SK-N-SH (cell line): ENCODE results near the gene EVL. TPM values are rescaled to one million over a fixed set of nuclear protein-coding genes. Genes with fewer than 3 reads are reported as not detected.
A peak's percentile ranks its signal among the peaks of the same experiment; 100 is the strongest.

Experiments
- CTCF ChIA-PET: fragments of 300-600, 350-600 bp; formaldehyde crosslinking; extraction: SDS; loops from one replicate; lab custom pipeline; 2021; lab: Yijun Ruan, JAX
- POLR2A ChIA-PET: fragments of 350-600 bp; sonication (Branson Sonifier 250); formaldehyde crosslinking; extraction: SDS; loops from one replicate; lab custom pipeline; 2020; ENCODE audit warnings: antibody characterized with exemption, inconsistent platforms; lab: Yijun Ruan, JAX
- DNase-seq: peaks from one replicate; pipeline ENCODE4 v3.0.0; 2012
- H2AFZ ChIP-seq: fragments of 200-600 bp; sonication (generic); 2 replicates; pipeline ENCODE4 v1.8.1; 2016; ENCODE audit warnings: antibody characterized with exemption, mild to moderate bottlenecking, low read depth
- H3F3A ChIP-seq: fragments of 200-600 bp; sonication (generic); replicated peaks from 2 replicates; pipeline ENCODE3; 2016; ENCODE audit warnings: antibody characterized with exemption, mild to moderate bottlenecking; ENCODE audit not compliant: insufficient read depth
- H3K27ac ChIP-seq, 2 experiments: fragments of 200-500 bp in 1 of 2; fragments of 200-600 bp in 1 of 2; sonication (Bioruptor generic) in 1 of 2; sonication (generic), shearing (Covaris generic) in 1 of 2; 2 replicates each; pipeline versions ENCODE4 v1.5.1 to v1.6.1; 2014 to 2016; ENCODE audit warnings: low read depth in 2 of 2, inconsistent platforms in 1 of 2, low read length in 1 of 2, mild to moderate bottlenecking in 1 of 2, mixed read lengths in 1 of 2
- H3K27me3 ChIP-seq: fragments of 200-600 bp; sonication (generic), shearing (Covaris generic); 2 replicates; pipeline ENCODE4 v1.6.1; 2016; ENCODE audit warnings: mixed run types; ENCODE audit not compliant: insufficient read depth
- H3K36me3 ChIP-seq, 2 experiments: fragments of 200-500 bp in 1 of 2; fragments of 200-600 bp in 1 of 2; sonication (Bioruptor generic) in 1 of 2; sonication (generic) in 1 of 2; replicated peaks in 1 of 2; 2 replicates each; pipeline versions ENCODE3 to v1.5.1; 2014 to 2016; ENCODE audit warnings: low read length in 1 of 2, mild to moderate bottlenecking in 1 of 2; ENCODE audit not compliant: insufficient read depth in 2 of 2, control insufficient read depth in 1 of 2
- H3K4me1 ChIP-seq, 2 experiments: fragments of 200-500 bp in 1 of 2; fragments of 200-600 bp in 1 of 2; sonication (Bioruptor generic) in 1 of 2; sonication (generic), shearing (Covaris generic) in 1 of 2; 2 replicates each; pipeline versions ENCODE4 v1.5.1 to v1.6.1; 2014 to 2016; ENCODE audit warnings: low read depth in 1 of 2, low read length in 1 of 2, mixed run types in 1 of 2; ENCODE audit not compliant: insufficient read depth in 2 of 2, control insufficient read depth in 1 of 2
- H3K4me2 ChIP-seq: fragments of 200-600 bp; sonication (generic), shearing (Covaris generic); 2 replicates; pipeline ENCODE4 v1.6.1; 2017; ENCODE audit warnings: mixed run types
- H3K4me3 ChIP-seq, 2 experiments: fragments of 200-500 bp in 1 of 2; fragments of 200-600 bp in 1 of 2; sonication (Bioruptor generic) in 1 of 2; sonication (generic), shearing (Covaris generic) in 1 of 2; 2 replicates each; pipeline versions ENCODE4 v1.5.1 to v1.8.1; 2014 to 2016; ENCODE audit warnings: low read depth in 2 of 2, inconsistent platforms in 1 of 2, low read length in 1 of 2, mild to moderate bottlenecking in 1 of 2, mixed read lengths in 1 of 2, moderate library complexity in 1 of 2
- H3K79me2 ChIP-seq: fragments of 200-600 bp; sonication (generic); 2 replicates; pipeline ENCODE4 v1.8.1; 2017; ENCODE audit warnings: mild to moderate bottlenecking; ENCODE audit not compliant: insufficient read depth
- H3K9ac ChIP-seq: fragments of 200-600 bp; sonication (generic); 2 replicates; pipeline ENCODE4 v1.6.1; 2017; ENCODE audit warnings: mixed run types
- H3K9me2 ChIP-seq: fragments of 200-600 bp; sonication (generic); 2 replicates; pipeline ENCODE4 v1.6.1; 2017; ENCODE audit warnings: mixed run types
- H3K9me3 ChIP-seq: fragments of 200-600 bp; sonication (generic); 2 replicates; pipeline ENCODE4 v1.6.1; 2017; ENCODE audit warnings: mixed run types, mild to moderate bottlenecking, moderate library complexity
- H4K20me1 ChIP-seq: fragments of 200-600 bp; sonication (generic); 2 replicates; pipeline ENCODE4 v1.6.1; 2017; ENCODE audit warnings: mild to moderate bottlenecking, mixed run types; ENCODE audit not compliant: insufficient read depth
- CHD2 ChIP-seq: fragments of 150-350 bp; IDR thresholded peaks from 2 replicates; pipeline ENCODE4 v1.6.1; 2018; ENCODE audit warnings: low read length; ENCODE audit not compliant: partially characterized antibody
- CTCF ChIP-seq: fragments of 200-600 bp; sonication (generic); IDR thresholded peaks from 2 replicates; pipeline ENCODE4 v1.6.1; 2017; ENCODE audit warnings: antibody characterized with exemption, mild to moderate bottlenecking, moderate library complexity
- EP300 ChIP-seq, 2 experiments: IDR thresholded peaks; 2 replicates each; pipeline versions ENCODE4 v1.4.0 to v1.6.1; 2012; ENCODE audit warnings: borderline replicate concordance in 1 of 2, low read depth in 1 of 2, low read length in 1 of 2
- EZH2phosphoT487 ChIP-seq: fragments of 200-600 bp; sonication (generic); IDR thresholded peaks from 2 replicates; pipeline ENCODE4 v1.6.1; 2017; ENCODE audit warnings: low read depth, mixed run types, mild to moderate bottlenecking, antibody characterized with exemption, moderate library complexity, borderline replicate concordance
- IRF3 ChIP-seq: fragments of 150-350 bp; IDR thresholded peaks from 2 replicates; pipeline ENCODE4 v1.6.1; 2016; ENCODE audit warnings: mild to moderate bottlenecking, low read depth, low read length
- NFIC ChIP-seq: IDR thresholded peaks from 2 replicates; pipeline ENCODE4 v1.4.0; 2012; ENCODE audit warnings: borderline replicate concordance
- PBX3 ChIP-seq: IDR thresholded peaks from 2 replicates; pipeline ENCODE4; 2012
- POLR2AphosphoS5 ChIP-seq: IDR thresholded peaks from 2 replicates; pipeline ENCODE4 v1.6.1; 2012; ENCODE audit warnings: low read depth, low read length
- RAD21 ChIP-seq: IDR thresholded peaks from 2 replicates; pipeline ENCODE4 v1.6.1; 2012; ENCODE audit warnings: mild to moderate bottlenecking, low read length
- RCOR1 ChIP-seq: fragments of 150-350 bp; IDR thresholded peaks from 2 replicates; pipeline ENCODE4 v1.6.1; 2017; ENCODE audit warnings: antibody characterized with exemption, low read length
- RXRA ChIP-seq: IDR thresholded peaks from 2 replicates; pipeline ENCODE4 v1.4.0; 2012; ENCODE audit warnings: low read depth, mild to moderate bottlenecking, borderline replicate concordance
- SIN3A ChIP-seq: IDR thresholded peaks from 2 replicates; pipeline ENCODE4 v1.6.1; 2012; ENCODE audit warnings: low read depth, mild to moderate bottlenecking, low read length, moderate library complexity, borderline replicate concordance
- SMC3 ChIP-seq: IDR thresholded peaks from 2 replicates; pipeline ENCODE4 v1.6.1; 2012; ENCODE audit warnings: low read depth, low read length, improper control_type of control experiment
- TAF1 ChIP-seq: IDR thresholded peaks from 2 replicates; pipeline ENCODE4 v1.6.1; 2012; ENCODE audit warnings: low read depth, mild to moderate bottlenecking, low read length, moderate library complexity, borderline replicate concordance
- WGBS: methylation state at CpG from one replicate; pipeline ENCODE4 v1.1.6; 2017; ENCODE audit warnings: low lambda C conversion rate; 5-methylcytosine and 5-hydroxymethylcytosine counted together
- polyA plus RNA-seq, 3 experiments: library from polyadenylated mRNA; depleted of rRNA; stranded (reverse); fragments of >200 nt; gene quantifications; 2 replicates each; pipeline ENCODE4 v1.2.3, GENCODE V29; 2012

Gene EVL
- polyA plus RNA-seq, 1 of the 3 experiments (the other 2 are of a cell fraction), result 36.5 TPM

- no peak overlapping the region for H3K4me3 ChIP-seq
- CTCF ChIA-PET, result interaction anchor here (0.8 to 1.2 kb wide), 2 partner anchors 38 to 168 kb away, joined by 3 read pairs; no protein-coding TSS in a partner anchor
- H2AFZ ChIP-seq, result no peak overlapping the region
- no peaks in the 10 kb centered on the region for H3K9me3 ChIP-seq
- no peaks in the 10 kb centered on the region for H3K36me3 ChIP-seq
- POLR2A ChIA-PET, result no interaction called here
- H4K20me1 ChIP-seq, result no peaks in the 10 kb centered on the region
- TF ChIP-seq SIN3A (no peak), RXRA (no peak), SMC3 (no peak), TAF1 (no peak), IRF3 (no peak)
- no peaks in the 10 kb centered on the region for H3K9me2 ChIP-seq
- peak; percentile 50 for DNase-seq
- no peak overlapping the region for H3K27ac ChIP-seq
- H3K4me2 ChIP-seq, result no peak overlapping the region
- no peaks in the 10 kb centered on the region for H3K27me3 ChIP-seq
- no peak overlapping the region for H3K9ac ChIP-seq
- H3F3A ChIP-seq, result no peaks in the 10 kb centered on the region
- WGBS, result 88% methylated on average over 6 of the region's 21 CpGs
- H3K4me1 ChIP-seq, result peaks cover 0 to 9% of the 10 kb centered on the region in 2 experiments; a peak in 1 of 4 replicates
- no peaks in the 10 kb centered on the region for H3K79me2 ChIP-seq
These were observed 84.8 kb downstream of the EVL start for GRCh38 chr14:100149851-100150611.

- H3K4me2 ChIP-seq, result no peak overlapping the region
- WGBS, result 69% methylated on average over 5 of the region's 12 CpGs
- no peaks in the 10 kb centered on the region for H3K9me3 ChIP-seq
- no peaks in the 10 kb centered on the region for H3K79me2 ChIP-seq
- H3K9me2 ChIP-seq, result no peaks in the 10 kb centered on the region
- no peak overlapping the region for H2AFZ ChIP-seq
- H3K9ac ChIP-seq, result no peak overlapping the region
- no peaks in the 10 kb centered on the region for H3K36me3 ChIP-seq
- peaks cover 0 to 15% of the 10 kb centered on the region in 2 experiments; a peak in 1 of 4 replicates for H3K4me1 ChIP-seq
- H4K20me1 ChIP-seq, result no peaks in the 10 kb centered on the region
- DNase-seq, result peak; percentile 23
- H3K27me3 ChIP-seq, result no peaks in the 10 kb centered on the region
- no peak for TF ChIP-seq NFIC
- no peak for TF ChIP-seq POLR2AphosphoS5
- no peak for TF ChIP-seq RCOR1
- TF ChIP-seq EP300 (IDR thresholded peaks at IDR 0.05; ENCODE audit: borderline replicate concordance in 1 of 2, low read depth in 1 of 2, low read length in 1 of 2), result no peak
- TF ChIP-seq CHD2, result no peak
- TF ChIP-seq RAD21, result no peak
- no peak for TF ChIP-seq IRF3
- no peak for TF ChIP-seq PBX3
- TF ChIP-seq EZH2phosphoT487, result no peak
- no peak for TF ChIP-seq CTCF
- ChIA-PET POLR2A (interaction anchor here (0.6 to 1.1 kb wide), 2 partner anchors 9 to 40 kb away, joined by 4 read pairs; no protein-coding TSS in a partner anchor), CTCF (interaction anchor here (1.1 to 2.4 kb wide), 3 partner anchors 8 to 168 kb away, joined by 3 to 10 read pairs (median 4); no protein-coding TSS in a partner anchor)
- H3F3A ChIP-seq, result no peaks in the 10 kb centered on the region
- H3K4me3 ChIP-seq, result no peak overlapping the region
- H3K27ac ChIP-seq, result no peak overlapping the region
These were observed 85.8 kb downstream of the EVL start for GRCh38 chr14:100150932-100151587.
